IPS-NIHi7 (cell line): ENCODE results near the gene OCA2.
A peak's percentile ranks its signal among the peaks of the same experiment; 100 is the strongest.
"Not testable (repeated sequence)": the region's sequence is repeated elsewhere in the genome, so short reads cannot be mapped to it uniquely, and the experiment has no call there.

Experiments
- DNase-seq: peaks from one replicate; pipeline ENCODE4 v3.0.0; 2012; ENCODE audit warnings: mixed read lengths; ENCODE audit errors: extremely low spot score

OCA2 gene

GRCh38 chr15:28098766-28099554, at the start of gene OCA2:
Gene OCA2, minus strand, starts transcription at chr15:28099315. Its CDS starts 17,441 bp downstream, at chr15:28081874.
- peak; percentile 85 for DNase-seq

- no peak for DNase-seq
Measured at GRCh38 chr15:28147801-28148200, 48.7 kb upstream of the OCA2 start.

- not testable (repeated sequence) for DNase-seq
Measured at GRCh38 chr15:28145419-28145818, 46.3 kb upstream of the OCA2 start.

GRCh38 chr15:28140062-28140461, 40.9 kb upstream of the OCA2 start:
- DNase-seq: no peak

- not testable (repeated sequence) for DNase-seq
Measured at GRCh38 chr15:28137408-28138039, 38.4 kb upstream of the OCA2 start.

- not testable (repeated sequence) for DNase-seq
Measured at GRCh38 chr15:28136236-28136904, 37.3 kb upstream of the OCA2 start.

- no peak for DNase-seq
Measured at GRCh38 chr15:28133281-28133680, 34.2 kb upstream of the OCA2 start.

- DNase-seq: no peak
Measured at GRCh38 chr15:28132524-28133275, 33.6 kb upstream of the OCA2 start.

- no peak for DNase-seq
Measured at GRCh38 chr15:28131946-28132345, 32.8 kb upstream of the OCA2 start.

- no peak for DNase-seq
Measured at GRCh38 chr15:28131400-28131799, 32.3 kb upstream of the OCA2 start.

- DNase-seq: no peak
Measured at GRCh38 chr15:28130651-28131050, 31.5 kb upstream of the OCA2 start.

GRCh38 chr15:28129231-28129848, 30.2 kb upstream of the OCA2 start:
- no peak for DNase-seq

- DNase-seq: no peak
Measured at GRCh38 chr15:28128031-28128430, 28.9 kb upstream of the OCA2 start.

GRCh38 chr15:28127036-28127435, 27.9 kb upstream of the OCA2 start:
- DNase-seq: no peak

GRCh38 chr15:28125673-28126651, 26.8 kb upstream of the OCA2 start:
- peak; percentile 48 for DNase-seq

- no peak for DNase-seq
Measured at GRCh38 chr15:28124841-28125240, 25.7 kb upstream of the OCA2 start.

GRCh38 chr15:28123408-28124023, 24.4 kb upstream of the OCA2 start:
- DNase-seq: peak; percentile 86

GRCh38 chr15:28122038-28122949, 23.2 kb upstream of the OCA2 start:
- DNase-seq: no peak

GRCh38 chr15:28121577-28121976, 22.5 kb upstream of the OCA2 start:
- DNase-seq: not testable (repeated sequence)
